VCaP (cell line): ENCODE data around the gene GDI1.

ENCODE experiments used
- H3K27ac ChIP-seq: fragments of 450-650 bp; 2 replicates; pipeline ENCODE4 v1.5.1; 2017
- TF ChIP-seq, protein P1 (sequence below): fragments of 450-650 bp; conservative IDR thresholded peaks from 2 replicates; pipeline ENCODE4 v1.5.1; 2017; ENCODE audit warnings: mild to moderate bottlenecking, moderate library complexity

GDI1 gene

DNA sequence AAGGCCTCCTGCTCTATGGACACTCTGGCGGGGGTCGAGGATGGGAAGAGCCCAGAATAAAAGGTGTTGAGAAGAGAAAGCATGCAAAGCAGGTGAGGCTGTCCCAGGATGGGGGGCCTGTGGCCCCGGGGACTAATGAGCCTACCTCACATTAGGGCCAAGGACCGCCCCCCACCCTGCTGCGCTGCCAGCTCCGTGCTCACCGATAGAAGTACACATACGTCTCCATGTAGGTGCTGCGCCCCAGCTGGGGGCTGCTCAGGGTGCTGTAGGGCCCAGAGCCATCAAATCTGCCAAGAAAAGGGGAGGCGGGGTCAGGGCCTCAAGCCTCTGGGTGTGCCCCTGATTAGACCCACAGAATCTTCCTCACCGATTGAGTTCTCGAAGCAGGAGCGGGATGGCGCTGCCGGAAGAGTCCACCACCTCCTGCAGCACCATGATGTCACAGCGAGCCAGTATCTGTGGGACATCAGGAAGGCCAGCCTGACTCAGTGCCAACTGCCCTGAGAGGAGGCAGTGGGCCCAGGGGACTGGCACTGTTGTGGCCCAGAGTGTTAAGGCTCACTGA lies 32.2 kb upstream of the GDI1 start:
- TF ChIP-seq, protein P1, sequence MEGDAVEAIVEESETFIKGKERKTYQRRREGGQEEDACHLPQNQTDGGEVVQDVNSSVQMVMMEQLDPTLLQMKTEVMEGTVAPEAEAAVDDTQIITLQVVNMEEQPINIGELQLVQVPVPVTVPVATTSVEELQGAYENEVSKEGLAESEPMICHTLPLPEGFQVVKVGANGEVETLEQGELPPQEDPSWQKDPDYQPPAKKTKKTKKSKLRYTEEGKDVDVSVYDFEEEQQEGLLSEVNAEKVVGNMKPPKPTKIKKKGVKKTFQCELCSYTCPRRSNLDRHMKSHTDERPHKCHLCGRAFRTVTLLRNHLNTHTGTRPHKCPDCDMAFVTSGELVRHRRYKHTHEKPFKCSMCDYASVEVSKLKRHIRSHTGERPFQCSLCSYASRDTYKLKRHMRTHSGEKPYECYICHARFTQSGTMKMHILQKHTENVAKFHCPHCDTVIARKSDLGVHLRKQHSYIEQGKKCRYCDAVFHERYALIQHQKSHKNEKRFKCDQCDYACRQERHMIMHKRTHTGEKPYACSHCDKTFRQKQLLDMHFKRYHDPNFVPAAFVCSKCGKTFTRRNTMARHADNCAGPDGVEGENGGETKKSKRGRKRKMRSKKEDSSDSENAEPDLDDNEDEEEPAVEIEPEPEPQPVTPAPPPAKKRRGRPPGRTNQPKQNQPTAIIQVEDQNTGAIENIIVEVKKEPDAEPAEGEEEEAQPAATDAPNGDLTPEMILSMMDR: no peak
- no peak overlapping the region for H3K27ac ChIP-seq

DNA sequence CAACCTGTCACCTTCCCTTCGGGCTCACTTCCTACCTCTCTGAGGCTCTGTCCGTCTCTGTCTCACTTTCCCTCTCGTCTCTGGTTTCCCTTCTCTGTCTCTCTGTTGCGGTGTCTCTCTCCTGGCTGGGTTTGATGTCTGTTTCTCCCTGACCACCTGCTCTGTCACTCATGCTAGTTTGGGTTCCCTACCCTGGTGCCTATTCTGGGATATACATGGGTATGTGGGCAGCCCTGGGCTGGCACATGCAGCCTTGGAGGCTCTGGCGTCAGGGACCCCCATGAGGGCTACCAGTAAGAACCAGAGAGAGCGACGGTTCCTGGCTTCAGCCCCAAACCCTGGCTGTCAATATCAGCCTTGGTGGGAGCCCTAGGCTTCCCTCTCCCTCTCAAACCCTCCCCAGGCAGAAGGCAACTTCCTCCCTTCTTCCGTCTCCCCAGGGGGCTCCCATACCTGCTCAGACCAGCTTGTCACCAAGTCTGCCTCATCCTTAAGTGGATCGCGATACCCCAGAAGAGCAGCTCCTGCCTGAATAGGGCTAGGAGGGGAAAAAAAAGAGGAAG lies 28.2 kb upstream of the GDI1 start:
- TF ChIP-seq, protein P1: no peak
- H3K27ac ChIP-seq: no peak overlapping the region

DNA sequence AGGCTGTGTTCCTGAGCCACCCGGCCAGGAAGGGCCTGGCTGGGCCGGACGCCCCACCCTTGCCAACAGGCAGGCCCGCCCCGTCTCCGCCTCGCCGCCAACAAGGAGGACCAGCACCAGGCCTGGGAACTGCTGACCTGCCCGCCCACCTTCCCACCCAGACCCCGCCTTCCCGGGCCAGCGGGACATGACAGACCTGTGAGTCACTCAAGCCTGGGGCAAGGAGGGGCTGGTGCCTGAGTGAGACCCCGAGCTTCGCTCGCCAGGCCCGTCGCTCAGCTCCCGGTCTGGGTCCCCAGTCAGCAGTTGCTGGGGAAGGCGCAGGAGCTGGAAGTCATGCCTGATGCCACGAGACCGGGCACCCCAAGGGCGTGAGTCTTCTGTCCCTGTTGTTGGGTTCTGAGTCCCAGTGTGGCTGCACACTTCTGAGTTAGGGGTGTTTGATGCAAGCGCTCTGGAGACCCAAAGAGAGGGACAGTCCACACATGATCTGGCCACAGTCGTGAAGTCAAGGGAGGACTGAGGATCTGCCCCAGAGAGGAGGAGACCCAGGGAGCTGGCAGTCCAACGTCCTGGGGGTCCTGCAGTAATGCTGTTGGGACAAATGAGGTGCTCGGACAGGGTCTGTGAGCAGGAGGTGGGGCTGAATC lies 27.6 kb upstream of the GDI1 start, which contains the start of gene DNASE1L1:
Gene DNASE1L1 (minus strand): TSS at position 33 of the 650 bp plus-strand sequence. CDS start 3,686 bp downstream, outside the sequence.
- TF ChIP-seq, protein P1: no peak
- peak within 1 kb of the TSS; percentile 90 for H3K27ac ChIP-seq

DNA sequence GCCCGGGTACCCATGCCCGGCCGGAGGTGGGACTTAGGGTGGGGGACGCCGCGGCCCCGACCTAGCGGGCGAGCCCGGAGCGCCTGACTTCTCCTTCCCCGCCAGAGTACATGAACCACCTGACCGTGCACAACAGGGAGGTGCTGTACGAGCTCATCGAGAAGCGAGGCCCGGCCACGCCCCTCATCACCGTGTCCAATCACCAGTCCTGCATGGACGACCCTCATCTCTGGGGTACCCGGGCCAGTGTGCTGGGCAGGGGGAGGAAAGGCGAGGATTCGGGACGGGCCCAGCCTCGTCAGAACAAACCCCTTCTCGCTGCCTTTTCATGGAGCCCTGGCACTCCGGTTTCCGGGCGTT lies 25.0 kb upstream of the GDI1 start:
- H3K27ac ChIP-seq: peak overlapping the region; percentile 90
- TF ChIP-seq, protein P1: no peak

DNA sequence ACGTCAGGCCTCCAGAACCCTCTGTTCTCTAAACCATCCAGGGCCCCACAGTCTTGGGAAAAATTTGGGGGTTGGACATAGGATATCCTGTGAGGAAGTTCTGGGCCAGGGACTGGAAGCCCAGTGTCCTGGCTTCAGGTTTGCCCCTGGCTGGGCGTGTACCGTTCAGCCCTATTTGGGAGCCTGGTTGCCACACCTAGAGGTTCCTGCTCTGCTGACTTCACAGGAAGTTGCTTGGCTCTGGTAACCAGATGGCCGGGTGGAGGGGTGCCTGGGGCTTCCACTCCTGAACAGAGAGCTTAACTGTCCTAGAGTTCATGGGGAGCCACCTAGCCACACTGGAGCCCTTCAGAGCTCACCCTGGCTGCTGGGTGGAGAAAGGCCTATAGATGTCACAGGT lies 24.5 kb upstream of the GDI1 start:
- TF ChIP-seq, protein P1: no peak
- H3K27ac ChIP-seq: peak overlapping the region; percentile 90

DNA sequence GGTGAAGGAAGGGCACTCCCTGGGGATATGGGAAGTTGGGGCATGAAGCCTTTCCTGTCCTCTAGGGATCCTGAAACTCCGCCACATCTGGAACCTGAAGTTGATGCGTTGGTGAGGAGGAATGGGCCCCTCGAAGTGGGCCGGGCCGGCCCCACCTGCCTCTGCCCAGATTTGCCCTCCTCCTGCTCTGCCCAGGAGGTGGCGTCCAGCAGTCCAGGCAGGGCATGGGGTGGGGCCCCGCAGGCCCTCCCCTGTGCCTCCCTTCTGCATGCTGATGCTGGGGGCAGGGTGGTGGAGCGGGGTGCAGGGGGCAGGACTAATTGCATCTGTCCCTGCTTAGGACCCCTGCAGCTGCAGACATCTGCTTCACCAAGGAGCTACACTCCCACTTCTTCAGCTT lies 23.8 kb upstream of the GDI1 start:
- TF ChIP-seq, protein P1: no peak
- no peak overlapping the region for H3K27ac ChIP-seq

DNA sequence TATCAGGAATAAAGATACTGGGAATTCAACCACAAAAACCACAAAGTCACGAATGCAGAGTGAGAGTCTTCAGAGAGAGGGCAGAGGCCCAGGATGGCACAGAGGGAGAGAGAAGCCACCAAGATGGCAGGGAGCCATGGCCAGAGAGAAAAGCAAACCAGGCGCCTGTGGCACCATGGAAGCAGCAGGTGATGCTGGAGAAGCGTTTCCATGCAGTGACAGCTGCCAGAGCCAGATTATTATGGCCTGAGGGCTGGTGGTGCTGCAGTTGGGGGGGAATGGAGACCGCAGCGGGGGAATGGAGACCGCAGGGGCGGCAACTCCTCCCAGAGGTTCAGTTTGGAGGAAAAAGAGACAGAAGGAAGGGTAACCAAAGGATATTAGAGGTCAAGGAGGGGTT lies 19.8 kb upstream of the GDI1 start:
- TF ChIP-seq, protein P1: no peak
- no peak overlapping the region for H3K27ac ChIP-seq
